GM18873 (cell line): ENCODE results near the gene INPP5B.

Source experiments
- ATAC-seq: cut with Tn5 transposase; IDR thresholded peaks from one replicate; pipeline ENCODE4 v1.9.1; 2021; ENCODE audit warnings: mild to moderate bottlenecking, moderate library complexity, moderate number of reproducible peaks; ENCODE audit not compliant: unreplicated experiment, low FRiP score

The INPP5B gene

GRCh38 chr1:37845786-37846185, 101.1 kb downstream of the INPP5B start:
- ATAC-seq, result no peak

- ATAC-seq, result no peak
Measured at GRCh38 chr1:37845049-37845646, 101.7 kb downstream of the INPP5B start.

- no peak for ATAC-seq
Measured at GRCh38 chr1:37844536-37844935, 102.3 kb downstream of the INPP5B start.

- ATAC-seq, result no peak
Measured at GRCh38 chr1:37841652-37842051, 105.2 kb downstream of the INPP5B start.

GRCh38 chr1:37840711-37841110, 106.1 kb downstream of the INPP5B start:
- no peak for ATAC-seq

- no peak for ATAC-seq
Measured at GRCh38 chr1:37839676-37840075, 107.2 kb downstream of the INPP5B start.

- ATAC-seq, result no peak
Measured at GRCh38 chr1:37836788-37837187, 110.1 kb downstream of the INPP5B start.

- no peak for ATAC-seq
Measured at GRCh38 chr1:37831809-37832208, 115.0 kb downstream of the INPP5B start.

GRCh38 chr1:37831109-37831508, 115.7 kb downstream of the INPP5B start:
- no peak for ATAC-seq

GRCh38 chr1:37828410-37829074, 118.3 kb downstream of the INPP5B start:
- ATAC-seq, result no peak

- no peak for ATAC-seq
Measured at GRCh38 chr1:37825506-37825905, 121.3 kb downstream of the INPP5B start.

GRCh38 chr1:37824001-37824400, 122.9 kb downstream of the INPP5B start:
- ATAC-seq, result no peak

- ATAC-seq, result no peak
Measured at GRCh38 chr1:37822906-37823815, 123.7 kb downstream of the INPP5B start.

- ATAC-seq, result no peak
Measured at GRCh38 chr1:37821481-37821880, 125.4 kb downstream of the INPP5B start.

GRCh38 chr1:37817481-37817880, 129.4 kb downstream of the INPP5B start:
- no peak for ATAC-seq

GRCh38 chr1:37814252-37814651, 132.6 kb downstream of the INPP5B start:
- no peak for ATAC-seq

GRCh38 chr1:37813529-37814145, 133.2 kb downstream of the INPP5B start:
- ATAC-seq, result no peak

GRCh38 chr1:37811027-37811655, 135.7 kb downstream of the INPP5B start:
- no peak for ATAC-seq
